LNCAP (cell line): ENCODE measurements around the gene ZNF593.
A peak's percentile ranks its signal among the peaks of the same experiment; 100 is the strongest.

Experiments used
- TF ChIP-seq, protein P1 (sequence below): fragments of 450-650 bp; IDR thresholded peaks from 2 replicates; pipeline ENCODE4 v1.5.1; 2017; ENCODE audit warnings: mild to moderate bottlenecking

The ZNF593 gene

DNA sequence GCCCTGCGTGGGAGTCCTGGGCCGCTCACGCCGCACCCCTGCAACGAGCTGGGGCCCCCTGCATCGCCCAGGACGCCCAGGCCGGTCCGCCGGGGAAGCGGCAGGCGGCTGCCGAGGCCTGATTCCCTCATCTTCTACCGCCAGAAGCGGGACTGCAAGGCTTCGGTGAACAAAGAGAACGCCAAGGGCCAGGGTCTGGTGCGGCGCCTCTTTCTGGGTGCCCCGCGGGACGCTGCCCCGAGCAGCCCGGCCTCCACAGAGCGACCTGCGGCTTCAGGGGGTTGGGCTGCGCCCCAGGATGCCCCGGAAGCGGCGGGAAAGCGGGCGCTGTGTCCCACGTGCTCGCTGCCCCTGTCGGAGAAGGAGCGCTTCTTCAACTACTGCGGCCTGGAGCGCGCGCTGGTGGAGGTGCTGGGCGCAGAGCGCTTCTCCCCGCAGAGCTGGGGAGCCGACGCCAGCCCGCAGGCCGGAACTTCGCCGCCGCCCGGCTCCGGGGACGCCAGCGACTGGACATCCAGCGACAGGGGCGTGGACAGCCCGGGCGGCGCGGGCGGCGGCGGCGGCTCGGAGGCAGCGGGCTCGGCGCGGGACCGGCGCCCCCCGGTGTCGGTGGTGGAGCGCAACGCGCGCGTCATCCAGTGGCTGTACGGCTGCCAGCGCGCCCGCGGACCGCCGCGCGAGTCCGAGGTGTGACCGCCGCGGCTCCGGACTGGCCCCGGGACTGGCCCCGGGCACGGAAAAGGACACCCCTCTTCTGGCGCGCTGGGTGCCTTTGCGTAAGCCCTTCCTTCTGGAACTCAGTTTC lies 8.1 kb upstream of the ZNF593 start:
- TF ChIP-seq, protein P1, sequence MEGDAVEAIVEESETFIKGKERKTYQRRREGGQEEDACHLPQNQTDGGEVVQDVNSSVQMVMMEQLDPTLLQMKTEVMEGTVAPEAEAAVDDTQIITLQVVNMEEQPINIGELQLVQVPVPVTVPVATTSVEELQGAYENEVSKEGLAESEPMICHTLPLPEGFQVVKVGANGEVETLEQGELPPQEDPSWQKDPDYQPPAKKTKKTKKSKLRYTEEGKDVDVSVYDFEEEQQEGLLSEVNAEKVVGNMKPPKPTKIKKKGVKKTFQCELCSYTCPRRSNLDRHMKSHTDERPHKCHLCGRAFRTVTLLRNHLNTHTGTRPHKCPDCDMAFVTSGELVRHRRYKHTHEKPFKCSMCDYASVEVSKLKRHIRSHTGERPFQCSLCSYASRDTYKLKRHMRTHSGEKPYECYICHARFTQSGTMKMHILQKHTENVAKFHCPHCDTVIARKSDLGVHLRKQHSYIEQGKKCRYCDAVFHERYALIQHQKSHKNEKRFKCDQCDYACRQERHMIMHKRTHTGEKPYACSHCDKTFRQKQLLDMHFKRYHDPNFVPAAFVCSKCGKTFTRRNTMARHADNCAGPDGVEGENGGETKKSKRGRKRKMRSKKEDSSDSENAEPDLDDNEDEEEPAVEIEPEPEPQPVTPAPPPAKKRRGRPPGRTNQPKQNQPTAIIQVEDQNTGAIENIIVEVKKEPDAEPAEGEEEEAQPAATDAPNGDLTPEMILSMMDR = no peak

DNA sequence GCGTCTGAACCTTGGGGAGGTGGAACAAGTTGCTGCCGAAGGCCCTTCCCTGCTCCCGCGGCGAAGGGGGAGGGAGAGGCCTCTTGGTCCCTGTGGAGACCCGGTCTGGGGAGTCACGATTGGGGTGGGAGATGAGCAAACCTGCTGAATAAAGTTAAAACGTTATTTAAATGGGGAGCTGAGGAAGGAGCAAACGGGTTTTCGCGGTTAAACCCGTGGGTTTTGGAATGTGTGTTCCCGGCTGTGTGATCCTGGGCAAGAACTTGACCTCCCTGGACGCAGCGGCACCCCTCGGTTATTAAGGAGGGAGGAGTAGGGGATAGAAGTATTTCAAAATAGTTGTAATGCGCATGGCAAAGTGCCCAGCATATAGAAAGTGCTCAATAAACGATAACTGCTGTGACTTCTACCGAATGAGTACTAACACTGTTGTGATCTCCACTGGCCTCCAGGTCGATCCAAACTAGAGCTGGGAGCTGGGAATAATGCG lies 7.4 kb upstream of the ZNF593 start:
- TF ChIP-seq, protein P1 = no peak

DNA sequence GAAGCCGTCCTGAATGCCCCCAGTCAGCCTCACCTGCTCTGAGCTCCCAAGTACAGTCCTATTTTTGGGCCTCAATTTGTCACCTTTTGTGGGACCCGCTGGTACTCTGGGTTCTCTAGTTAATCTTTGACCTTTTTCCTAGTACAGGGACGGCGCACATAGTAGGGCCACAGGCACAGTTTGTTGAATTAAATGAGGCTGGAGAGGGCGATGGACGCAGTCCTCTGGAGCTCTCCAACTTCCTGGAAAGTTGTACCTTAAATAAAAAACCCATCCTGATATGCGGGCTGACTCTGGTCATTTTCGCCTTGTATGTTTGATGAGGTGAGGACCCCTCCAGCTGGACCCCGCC lies 6.0 kb upstream of the ZNF593 start:
- TF ChIP-seq, protein P1 = no peak

DNA sequence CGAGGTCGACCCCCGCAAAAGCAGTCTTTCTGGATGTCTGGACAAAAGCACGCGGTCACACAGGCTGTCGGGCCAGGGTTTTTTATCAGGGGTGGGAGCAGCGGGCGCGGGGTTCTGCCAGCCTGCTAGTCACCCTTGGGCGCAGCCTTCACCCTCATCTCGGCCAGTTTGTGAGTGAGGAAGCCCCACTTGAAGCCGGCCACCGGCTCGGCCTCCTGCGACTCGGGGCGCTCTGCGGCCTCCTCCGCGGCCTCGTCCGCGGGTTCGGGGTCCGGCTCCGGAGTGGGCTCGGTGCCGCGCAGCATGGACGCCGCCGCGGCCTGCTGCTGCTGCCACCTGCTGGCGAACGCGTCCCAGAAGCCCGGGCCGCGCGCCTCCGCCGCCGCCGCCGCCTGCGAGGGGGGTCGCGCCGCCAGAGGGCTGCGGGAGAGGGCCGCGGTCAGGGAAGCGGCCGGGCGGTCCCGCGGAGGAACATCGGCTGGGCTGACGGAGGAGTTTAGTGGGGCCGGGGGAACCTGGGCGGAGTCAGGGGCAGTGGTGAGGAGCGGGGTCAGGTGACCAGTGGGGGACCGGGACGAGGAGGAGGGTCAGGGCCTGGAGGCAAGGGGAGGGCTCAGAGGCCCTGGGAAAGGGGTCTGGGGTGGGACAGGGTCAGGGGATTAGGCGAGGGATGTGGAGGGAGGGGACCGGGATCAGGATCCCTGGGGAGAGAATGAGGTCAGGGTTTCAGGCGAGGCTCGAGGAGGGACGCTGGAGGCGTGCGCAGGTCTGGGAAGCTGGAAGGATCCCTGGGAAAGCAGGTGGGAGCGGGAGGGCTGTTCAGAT lies 5.5 kb upstream of the ZNF593 start:
- TF ChIP-seq, protein P1 = peak; percentile 62

DNA sequence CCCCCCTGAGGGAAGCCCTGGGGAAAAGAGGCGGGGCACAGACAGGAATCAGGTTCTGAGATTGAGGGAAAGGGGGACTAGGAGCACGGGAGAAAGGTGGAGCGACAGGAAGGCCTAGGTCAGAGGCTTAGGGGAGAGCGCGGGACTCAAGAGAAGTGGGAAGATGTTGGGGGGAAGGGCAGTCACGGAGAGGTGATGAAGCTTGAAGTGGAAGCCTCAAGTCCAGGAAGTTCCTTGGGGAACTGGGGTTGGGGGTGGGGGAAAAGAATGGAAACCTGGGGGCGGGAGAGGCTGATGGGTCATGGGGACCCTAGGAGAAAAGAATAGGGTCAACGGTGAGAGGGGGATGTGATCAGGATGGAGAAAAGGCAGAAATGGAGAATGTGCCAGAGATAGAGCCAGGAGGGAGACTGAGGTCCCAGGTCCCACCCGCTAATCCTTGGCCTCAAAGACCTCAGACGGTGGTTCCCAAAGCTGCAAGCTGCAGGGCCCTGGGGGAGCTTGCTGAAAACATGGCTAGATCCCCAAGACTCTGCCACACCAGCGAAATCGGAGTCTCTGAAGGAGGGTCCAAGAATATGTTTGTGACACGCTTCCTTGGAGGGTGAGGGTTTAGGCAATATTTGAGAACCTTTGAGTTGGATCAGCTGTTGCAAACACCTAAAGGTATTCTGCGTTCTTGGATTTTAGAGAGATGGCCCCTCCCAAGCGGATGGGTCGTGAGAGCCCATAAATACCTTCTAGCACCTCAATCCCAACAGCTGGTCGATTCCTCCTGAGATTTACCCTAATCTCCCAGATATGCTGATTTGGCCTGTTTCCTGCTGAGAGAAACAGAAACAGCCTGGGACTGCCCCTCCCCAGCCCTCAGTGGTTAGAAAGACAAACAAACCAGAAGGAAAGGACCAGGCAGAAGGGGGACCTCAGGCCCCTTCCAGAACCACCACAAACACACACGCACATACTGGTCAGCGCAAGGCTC lies 4.6 kb upstream of the ZNF593 start:
- TF ChIP-seq, protein P1 = no peak

DNA sequence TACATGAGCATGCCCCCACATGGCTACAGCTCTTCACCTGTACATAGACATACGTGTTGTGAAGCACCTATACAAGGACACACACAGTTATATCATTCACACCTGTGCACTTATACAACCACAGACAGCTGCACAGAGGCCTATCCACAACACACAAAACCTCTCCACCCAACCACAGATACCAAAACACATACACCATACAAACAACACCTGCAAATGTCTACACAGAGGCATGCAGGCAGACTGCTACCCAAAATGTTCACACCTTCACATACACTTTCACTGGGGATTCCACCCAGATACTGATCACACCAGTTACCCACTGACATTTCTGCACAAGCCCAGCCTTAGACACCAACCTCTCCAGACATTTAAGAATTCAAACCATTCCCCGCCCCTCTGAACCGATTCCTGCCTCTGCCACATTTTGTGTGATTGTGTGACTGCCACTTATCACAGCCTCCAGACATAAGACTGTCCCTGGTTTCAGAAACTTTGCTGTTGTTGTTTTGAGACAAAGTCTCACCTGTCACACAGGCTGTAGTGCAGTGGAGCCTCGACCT lies 2.9 kb upstream of the ZNF593 start:
- TF ChIP-seq, protein P1 = no peak
